Mammary epithelial cell (primary cell): ENCODE measurements around the gene PPARA.

Experiments
- CTCF ChIP-seq, 2 donors: IDR thresholded peaks in 1 of 2; conservative IDR thresholded peaks in 1 of 2; 2 replicates each; pipeline ENCODE4 v1.5.1; 2011 to 2012; ENCODE audit warnings: inconsistent platforms in 2 of 2, low read length in 2 of 2, mild to moderate bottlenecking in 2 of 2, control low read depth in 1 of 2, low read depth in 1 of 2; ENCODE audit not compliant: insufficient read depth in 1 of 2; ENCODE audit errors: extremely low read depth in 1 of 2
- EZH2 ChIP-seq: IDR thresholded peaks from 2 replicates; pipeline ENCODE4 v1.6.1; 2012; ENCODE audit warnings: low read length, inconsistent platforms, borderline replicate concordance

- TF ChIP-seq CTCF (conservative IDR thresholded peaks at IDR 0.05 in 1 of 2, IDR thresholded peaks at IDR 0.05 in 1 of 2; ENCODE audit: extremely low read depth in 1 of 2, insufficient read depth in 1 of 2, low read depth in 1 of 2, low read length in 2 of 2) (no peak), EZH2 (no peak)
Measured at GRCh38 chr22:46183733-46184132, 33.4 kb downstream of the PPARA start.
